Measurements from ENCODE around the gene NDUFA6.

NDUFA6 gene

GRCh38 chr22:42052765-42053164 lies 37.8 kb downstream of the NDUFA6 start:
- Histone ChIP-seq H3K4me1 (no peaks in the 10 kb centered on the region), H3K4me3 (no peak overlapping the region), H3K27ac (no peak overlapping the region), H3K36me3 (peaks cover 0 to 5% (median 4%) of the 10 kb centered on the region in 3 donors), H3K9me3 (peaks cover 0 to 11% (median 3%) of the 10 kb centered on the region in 3 donors), H3K27me3 (no peaks in the 10 kb centered on the region)
- no peak for TF ChIP-seq CTCF (IDR thresholded peaks at IDR 0.05)
- intact Hi-C loops (cut with DNase I; ENCODE audit: low total_unique reads) = no loop called here
- no peak for DNase-seq

GRCh38 chr22:42050641-42051180 lies 39.9 kb downstream of the NDUFA6 start:
- no peak for DNase-seq
- H3K9me3 ChIP-seq = no peaks in the 10 kb centered on the region
- H3K4me3 ChIP-seq = no peak overlapping the region
- peaks cover 0 to 5% (median 0%) of the 10 kb centered on the region in 3 donors for H3K36me3 ChIP-seq
- H3K4me1 ChIP-seq = no peaks in the 10 kb centered on the region
- H3K27ac ChIP-seq = no peak overlapping the region
- intact Hi-C loops (cut with DNase I; ENCODE audit: low total_unique reads) = no loop called here
- no peaks in the 10 kb centered on the region for H3K27me3 ChIP-seq
- no peak for TF ChIP-seq CTCF (IDR thresholded peaks at IDR 0.05)

- H3K27ac ChIP-seq = no peak overlapping the region
- no peak overlapping the region for H3K4me3 ChIP-seq
- DNase-seq = no peak
- intact Hi-C loops (cut with DNase I; ENCODE audit: low total_unique reads) = no loop called here
- no peaks in the 10 kb centered on the region for H3K4me1 ChIP-seq
- no peaks in the 10 kb centered on the region for H3K36me3 ChIP-seq
- TF ChIP-seq CTCF (IDR thresholded peaks at IDR 0.05) = no peak
- peaks cover 0 to 4% (median 0%) of the 10 kb centered on the region in 3 donors for H3K9me3 ChIP-seq
- no peaks in the 10 kb centered on the region for H3K27me3 ChIP-seq
Observed at GRCh38 chr22:42041784-42042183, 48.8 kb downstream of the NDUFA6 start.

- DNase-seq = no peak
Observed at GRCh38 chr22:42039271-42039670, 51.3 kb downstream of the NDUFA6 start.

More at GRCh38 chr22:42039271-42039670, 51.3 kb downstream of the NDUFA6 start:
- Histone ChIP-seq H3K27me3 (no peaks in the 10 kb centered on the region), H3K36me3 (no peaks in the 10 kb centered on the region), H3K4me1 (no peaks in the 10 kb centered on the region), H3K4me3 (no peak overlapping the region), H3K9me3 (peaks cover 0 to 4% (median 0%) of the 10 kb centered on the region in 3 donors), H3K27ac (no peak overlapping the region)
- intact Hi-C loops (cut with DNase I; ENCODE audit: low total_unique reads) = no loop called here
- no peak for TF ChIP-seq CTCF (IDR thresholded peaks at IDR 0.05)
